Common myeloid progenitor, CD34-positive (primary cell): Measurements from ENCODE around the gene RBM4. TPM values are rescaled to one million over a fixed set of nuclear protein-coding genes. Genes with fewer than 3 reads are reported as not detected.
"Not testable (repeated sequence)": the region's sequence is repeated elsewhere in the genome, so short reads cannot be mapped to it uniquely, and the experiment has no call there.

Experiments used
- CTCF ChIA-PET: fragments of 350-600 bp; sonication (Branson Sonifier 250); formaldehyde crosslinking; loops from one replicate; lab custom pipeline; 2021; ENCODE audit warnings: antibody characterized with exemption; lab: Charles Lee
- POLR2A ChIA-PET: fragments of 350-600 bp; sonication (Branson Sonifier 250); formaldehyde crosslinking; loops from one replicate; lab custom pipeline; 2021; ENCODE audit warnings: antibody characterized with exemption; lab: Charles Lee
- DNase-seq, 3 donors: peaks; one replicate each; pipeline versions ENCODE4 v3.0.0 to v3.0.0-alpha.2; 2013
- H3K27ac ChIP-seq, 2 experiments: 1 replicate in 1 of 2; 2 replicates in 1 of 2; pipeline ENCODE4 v1.7.0; 2013; ENCODE audit warnings: inconsistent platforms in 2 of 2, low read length in 2 of 2, mild to moderate bottlenecking in 2 of 2, low read depth in 1 of 2, moderate library complexity in 1 of 2; ENCODE audit not compliant: severe bottlenecking in 2 of 2, insufficient read depth in 1 of 2, poor library complexity in 1 of 2
- H3K27me3 ChIP-seq, 5 experiments: replicated peaks in 2 of 5; 1 replicate in 3 of 5; 2 replicates in 2 of 5; pipeline versions ENCODE4 v1.6.1 to v1.7.0; 2013; ENCODE audit warnings: low read length in 4 of 5, mild to moderate bottlenecking in 2 of 5, moderate library complexity in 2 of 5, inconsistent platforms in 1 of 5; ENCODE audit not compliant: insufficient read depth in 5 of 5, control insufficient read depth in 4 of 5
- H3K36me3 ChIP-seq, 4 experiments: 1 replicate in 2 of 4; 2 replicates in 2 of 4; pipeline versions ENCODE4 v1.6.1 to v1.7.0; 2013; ENCODE audit warnings: low read length in 3 of 4, control low read depth in 1 of 4, mild to moderate bottlenecking in 1 of 4; ENCODE audit not compliant: control insufficient read depth in 4 of 4, insufficient read depth in 4 of 4
- H3K4me1 ChIP-seq, 4 experiments: 1 replicate in 3 of 4; 2 replicates in 1 of 4; pipeline versions ENCODE4 v1.6.1 to v1.7.1; 2013; ENCODE audit warnings: low read length in 3 of 4, mild to moderate bottlenecking in 3 of 4, control low read depth in 1 of 4, inconsistent platforms in 1 of 4, moderate library complexity in 1 of 4; ENCODE audit not compliant: control insufficient read depth in 4 of 4, insufficient read depth in 4 of 4; ENCODE audit errors: control extremely low read depth in 1 of 4
- H3K4me3 ChIP-seq, 7 experiments: 1 replicate in 4 of 7; 2 replicates in 3 of 7; pipeline versions ENCODE4 v1.5.1 to v1.7.0; 2013; ENCODE audit warnings: mild to moderate bottlenecking in 7 of 7, low read length in 6 of 7, moderate library complexity in 6 of 7, inconsistent platforms in 2 of 7, low read depth in 2 of 7, control low read depth in 1 of 7; ENCODE audit not compliant: insufficient read depth in 4 of 7, control insufficient read depth in 1 of 7; ENCODE audit errors: extremely low read depth in 1 of 7
- H3K9me3 ChIP-seq, 5 experiments: 1 replicate in 4 of 5; 2 replicates in 1 of 5; pipeline versions ENCODE4 v1.6.1 to v1.7.1; 2013; ENCODE audit warnings: low read length in 4 of 5, mild to moderate bottlenecking in 2 of 5, inconsistent platforms in 1 of 5, low read depth in 1 of 5, moderate library complexity in 1 of 5; ENCODE audit not compliant: control insufficient read depth in 4 of 5, insufficient read depth in 2 of 5; ENCODE audit errors: control extremely low read depth in 1 of 5
- WGBS: methylation state at CpG from one replicate; pipeline ENCODE4 v1.1.5; 2013; ENCODE audit not compliant: insufficient coverage; 5-methylcytosine and 5-hydroxymethylcytosine counted together
- polyA plus RNA-seq: library from polyadenylated mRNA; unstranded; fragments of 120-200 nt; gene quantifications from one replicate; pipeline ENCODE4 v1.2.1, GENCODE V29; 2013

The RBM4 gene, protein sequence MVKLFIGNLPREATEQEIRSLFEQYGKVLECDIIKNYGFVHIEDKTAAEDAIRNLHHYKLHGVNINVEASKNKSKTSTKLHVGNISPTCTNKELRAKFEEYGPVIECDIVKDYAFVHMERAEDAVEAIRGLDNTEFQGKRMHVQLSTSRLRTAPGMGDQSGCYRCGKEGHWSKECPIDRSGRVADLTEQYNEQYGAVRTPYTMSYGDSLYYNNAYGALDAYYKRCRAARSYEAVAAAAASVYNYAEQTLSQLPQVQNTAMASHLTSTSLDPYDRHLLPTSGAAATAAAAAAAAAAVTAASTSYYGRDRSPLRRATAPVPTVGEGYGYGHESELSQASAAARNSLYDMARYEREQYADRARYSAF
- polyA plus RNA-seq = 141 TPM

DNA sequence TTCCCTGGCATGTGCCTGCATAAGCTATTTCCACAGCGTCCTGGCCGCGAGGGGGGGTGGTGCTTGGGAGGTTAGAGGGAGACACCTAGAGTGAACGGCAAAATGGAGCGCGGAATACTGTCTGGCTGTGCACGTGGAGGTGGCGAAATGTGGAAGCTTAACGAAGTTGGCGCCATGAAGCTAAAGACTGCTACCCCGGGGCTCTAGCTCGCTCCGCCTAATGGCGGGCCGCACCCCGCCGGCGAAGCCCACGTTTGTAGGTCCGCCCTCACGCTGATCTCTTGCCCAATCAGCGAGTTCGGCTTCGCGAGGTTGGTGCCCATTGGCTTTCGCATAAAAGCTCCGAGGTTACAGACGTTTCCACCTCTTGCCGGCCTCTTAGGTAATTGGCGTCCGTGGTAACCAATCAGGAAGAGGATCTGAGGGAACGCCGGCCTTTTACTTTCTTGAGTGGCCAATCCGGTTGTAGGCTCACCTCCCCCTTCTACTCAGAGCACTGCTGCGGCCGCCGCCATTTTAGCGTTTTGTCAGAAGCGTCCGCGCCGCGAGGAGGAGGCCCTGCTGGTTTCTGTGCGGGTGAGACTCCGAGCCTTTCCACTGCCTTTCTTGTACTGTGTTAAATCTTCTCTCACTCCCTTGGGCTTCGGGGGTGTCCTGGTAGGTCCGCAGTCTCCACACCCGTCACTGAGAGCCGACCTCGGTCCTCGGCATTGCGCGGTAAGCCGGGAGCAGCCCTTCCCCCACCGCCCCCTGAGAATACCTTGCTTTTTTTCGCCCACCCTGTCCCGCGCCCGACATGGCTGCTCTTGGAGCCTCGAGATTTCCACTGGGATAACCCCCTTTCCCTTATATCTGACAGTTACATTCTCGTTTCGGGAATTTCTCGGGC, at the start of gene RBM4:
Gene RBM4, plus strand, starts transcription at position 527 of the 889 bp plus-strand sequence. CDS start 1,009 bp downstream, outside the sequence.
- WGBS = under 1% methylated on average over 56 of the region's 63 CpGs
- H3K4me1 ChIP-seq = peaks cover 27 to 51% (median 41%) of the 10 kb centered on the region in 4 experiments
- H3K4me3 ChIP-seq = peak within 1 kb of the TSS; percentile 95 to 99 (median 96)
- ChIA-PET POLR2A (interaction anchor here (0.6 to 2.7 kb wide), 15 partner anchors 11 to 172 kb away, joined by 3 to 16 read pairs (median 5); partner anchors contain the start of genes CCDC87, CCS, RBM14 and RBM4B), CTCF (interaction anchor here (0.8 to 6.8 kb wide), 15 partner anchors 8 to 93 kb away, joined by 3 to 52 read pairs (median 4); partner anchors contain the start of genes CCDC87, CCS, RBM14 and RBM4B)
- no peaks in the 10 kb centered on the region for H3K9me3 ChIP-seq
- H3K36me3 ChIP-seq = peaks cover 6 to 69% (median 33%) of the 10 kb centered on the region in 4 experiments
- H3K27ac ChIP-seq = peak within 1 kb of the TSS; percentile 91 to 98
- no peaks in the 10 kb centered on the region for H3K27me3 ChIP-seq
- peak; percentile 100 for DNase-seq

DNA sequence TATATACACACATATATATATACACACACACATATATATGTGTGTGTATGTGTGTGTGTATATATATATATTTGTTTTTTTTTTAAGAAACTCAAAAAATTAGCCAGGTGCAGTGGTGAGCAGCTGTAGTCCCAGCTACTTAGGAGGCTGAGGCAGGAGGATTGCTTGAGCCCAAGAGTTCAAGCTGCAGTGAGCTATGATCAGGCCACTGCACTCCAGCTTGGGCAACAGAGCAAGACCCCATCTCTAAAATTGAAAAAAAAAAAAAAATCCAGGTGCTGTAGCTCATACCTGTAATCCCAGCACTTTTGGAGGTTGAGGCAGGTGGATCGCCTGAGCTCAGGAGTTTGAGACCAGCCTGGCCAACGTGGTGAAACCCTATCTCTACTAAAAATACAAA, 49.2 kb upstream of the RBM4 start:
- H3K4me3 ChIP-seq, DNase-seq, H3K36me3 ChIP-seq, H3K9me3 ChIP-seq, H3K27ac ChIP-seq, H3K27me3 ChIP-seq: not testable (repeated sequence)
- peaks cover 4 to 20% (median 17%) of the 10 kb centered on the region in 4 experiments for H3K4me1 ChIP-seq
- ChIA-PET POLR2A (interaction anchor here (0.6 kb wide), 1 partner anchor 368 kb away, joined by 4 read pairs; no protein-coding TSS in a partner anchor), CTCF (interaction anchor here (5.7 kb wide), 1 partner anchor 10 kb away, joined by 55 read pairs; no protein-coding TSS in a partner anchor)
- no CpG with 5 or more reads among the region's 2 CpGs for WGBS

DNA sequence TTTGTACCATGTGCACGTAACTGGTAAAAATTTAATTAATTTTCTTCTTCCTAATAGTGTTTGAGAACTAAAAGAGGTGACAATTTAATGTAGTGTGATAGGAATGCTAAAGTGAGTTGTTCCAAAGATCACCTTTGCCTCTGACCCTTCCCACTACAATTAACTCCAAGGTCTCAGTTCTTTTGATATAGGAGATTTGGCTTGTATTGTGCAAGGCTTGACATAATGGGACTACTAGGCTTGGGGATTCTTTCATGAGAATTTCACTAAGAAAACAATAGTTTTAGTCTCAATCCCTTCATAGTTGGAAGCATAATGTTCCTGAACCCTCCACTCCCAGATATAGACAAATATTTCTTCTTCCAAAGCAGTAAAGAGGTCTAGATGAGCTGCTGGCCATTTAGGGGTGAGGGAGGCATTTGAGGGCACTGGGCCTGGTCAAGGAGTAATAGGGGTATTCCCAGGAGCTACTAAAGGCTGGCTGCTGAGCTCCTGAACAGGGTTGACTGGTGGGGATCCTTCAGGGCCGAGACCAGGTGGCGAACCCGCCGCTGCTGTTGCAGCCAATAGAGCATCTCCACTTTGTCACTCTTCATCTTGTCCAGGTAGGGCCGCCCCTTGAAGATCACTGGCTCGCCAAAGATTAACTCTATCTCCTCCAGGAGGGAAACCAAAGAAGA, 48.4 kb upstream of the RBM4 start:
- POLR2A ChIA-PET = interaction anchor here (0.7 kb wide), 1 partner anchor 56 kb away, joined by 3 read pairs; no protein-coding TSS in a partner anchor

DNA sequence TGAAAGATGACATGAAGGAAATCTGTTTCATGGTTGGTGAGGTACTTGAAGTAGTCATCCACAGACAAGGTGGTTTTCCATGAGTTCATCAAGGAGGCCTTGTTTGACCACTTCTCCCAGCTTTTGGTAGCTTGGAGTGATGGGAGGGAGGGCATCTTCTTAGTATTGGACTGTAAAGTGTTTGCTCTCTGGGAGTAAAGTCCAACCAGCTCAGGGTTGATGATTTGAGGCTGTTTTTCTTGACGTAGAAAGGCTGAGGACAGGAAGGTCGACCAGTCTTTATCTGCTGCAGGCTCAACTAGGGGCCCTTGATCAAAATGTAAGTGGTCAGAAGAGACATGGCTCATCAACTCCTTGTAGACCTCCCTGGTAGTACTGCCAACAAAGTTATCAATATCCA, 47.3 kb upstream of the RBM4 start:
- no peak overlapping the region for H3K4me3 ChIP-seq
- ChIA-PET POLR2A (interaction anchor here (0.9 kb wide), 1 partner anchor 47 kb away, joined by 3 read pairs; no protein-coding TSS in a partner anchor), CTCF (interaction anchor here (0.7 to 5.7 kb wide), 9 partner anchors 12 to 94 kb away, joined by 3 to 55 read pairs (median 3); partner anchors contain the start of genes RBM4 and ZDHHC24)
- H3K27me3 ChIP-seq = no peaks in the 10 kb centered on the region
- no peaks in the 10 kb centered on the region for H3K9me3 ChIP-seq
- no peaks in the 10 kb centered on the region for H3K36me3 ChIP-seq
- WGBS = 100% methylated on average over 2 of the region's 2 CpGs
- H3K4me1 ChIP-seq = peaks cover 8 to 38% (median 33%) of the 10 kb centered on the region in 4 experiments
- no peak for DNase-seq
- no peak overlapping the region for H3K27ac ChIP-seq

More for the DNA sequence above, 48.4 kb upstream of the RBM4 start:
- no peak overlapping the region for H3K4me3 ChIP-seq
- H3K27me3 ChIP-seq = no peaks in the 10 kb centered on the region
- H3K36me3 ChIP-seq = no peaks in the 10 kb centered on the region
- H3K27ac ChIP-seq = no peak overlapping the region
- H3K4me1 ChIP-seq = peaks cover 8 to 28% (median 25%) of the 10 kb centered on the region in 4 experiments
- CTCF ChIA-PET = interaction anchor here (1.1 to 5.7 kb wide), 5 partner anchors 11 to 89 kb away, joined by 3 to 55 read pairs (median 6); partner anchors contain the start of gene RBM4
- H3K9me3 ChIP-seq = no peaks in the 10 kb centered on the region
- no peak for DNase-seq
- WGBS = 100% methylated on average over 2 of the region's 7 CpGs

DNA sequence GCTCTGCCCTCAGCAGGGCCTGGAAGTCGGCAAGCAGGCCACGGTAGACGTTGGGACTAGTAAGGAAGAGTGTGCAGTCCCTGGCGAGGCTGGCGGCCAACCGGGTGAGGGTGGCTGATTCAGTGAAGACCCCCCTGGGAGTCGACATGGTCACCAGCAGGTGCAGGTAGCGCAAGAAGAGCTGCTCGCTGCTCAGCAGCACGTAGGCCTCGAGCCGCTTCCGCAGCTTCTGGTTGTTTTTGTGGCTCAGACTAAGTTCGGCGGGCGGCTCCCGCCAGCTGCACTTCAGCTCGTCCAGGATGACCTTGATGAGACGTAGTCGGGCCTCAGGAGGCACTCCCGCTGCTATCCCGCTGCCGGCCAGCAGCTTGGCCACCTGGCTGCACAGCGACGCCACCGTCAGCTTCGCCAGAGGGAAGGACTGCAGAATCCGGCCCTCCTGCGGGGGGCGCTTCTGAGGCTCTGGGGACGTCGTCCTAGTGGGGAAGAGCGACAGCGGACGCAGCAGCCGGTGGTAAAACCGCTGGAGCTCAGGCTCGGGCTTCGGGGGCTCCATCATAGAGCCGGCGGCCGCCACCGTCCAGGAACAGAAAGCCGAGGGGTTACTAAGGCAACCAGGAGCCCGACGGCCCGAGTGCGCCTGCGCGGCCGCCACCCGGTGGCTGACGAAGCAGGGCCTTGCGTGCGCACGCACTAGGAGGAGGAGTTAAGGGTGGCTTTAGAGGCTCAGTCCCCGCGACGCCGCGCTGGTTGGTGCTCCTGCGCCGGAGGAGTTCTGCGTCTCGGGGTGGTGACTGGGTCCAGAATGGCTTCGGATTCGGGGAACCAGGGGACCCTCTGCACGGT, 45.8 kb upstream of the RBM4 start, which contains the start of the genes CCDC87 and CCS:
Gene CCDC87, minus strand, starts transcription at position 607 of the 846 bp plus-strand sequence. Its CDS starts 48 bp downstream, at position 559.
Gene CCS, plus strand, starts transcription at position 729 of the 846 bp plus-strand sequence. Its CDS starts 77 bp downstream, at position 806.
- DNase-seq = peak; percentile 97 to 98 (median 97)
- H3K4me1 ChIP-seq = peaks cover 8 to 42% (median 35%) of the 10 kb centered on the region in 4 experiments
- H3K27ac ChIP-seq = peak within 1 kb of the TSS; percentile 85 to 88
- WGBS = 19% methylated on average over 59 of the region's 68 CpGs
- ChIA-PET POLR2A (interaction anchor here (0.9 to 1.4 kb wide), 3 partner anchors 14 to 46 kb away, joined by 3 to 6 read pairs (median 4); partner anchors contain the start of gene RBM4), CTCF (interaction anchor here (0.6 to 5.7 kb wide), 19 partner anchors 9 to 246 kb away, joined by 3 to 55 read pairs (median 4); partner anchors contain the start of genes RBM14, RBM4, RBM4B and ZDHHC24)
- no peaks in the 10 kb centered on the region for H3K9me3 ChIP-seq
- H3K4me3 ChIP-seq = peak within 1 kb of the TSS; percentile 49 to 96 (median 85)
- no peaks in the 10 kb centered on the region for H3K27me3 ChIP-seq
- H3K36me3 ChIP-seq = peaks cover 0 to 3% (median 0%) of the 10 kb centered on the region in 4 experiments
